Measurements from ENCODE around the gene MTX3.

MTX3 gene, protein sequence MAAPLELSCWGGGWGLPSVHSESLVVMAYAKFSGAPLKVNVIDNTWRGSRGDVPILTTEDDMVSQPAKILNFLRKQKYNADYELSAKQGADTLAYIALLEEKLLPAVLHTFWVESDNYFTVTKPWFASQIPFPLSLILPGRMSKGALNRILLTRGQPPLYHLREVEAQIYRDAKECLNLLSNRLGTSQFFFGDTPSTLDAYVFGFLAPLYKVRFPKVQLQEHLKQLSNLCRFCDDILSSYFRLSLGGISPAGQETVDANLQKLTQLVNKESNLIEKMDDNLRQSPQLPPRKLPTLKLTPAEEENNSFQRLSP

DNA sequence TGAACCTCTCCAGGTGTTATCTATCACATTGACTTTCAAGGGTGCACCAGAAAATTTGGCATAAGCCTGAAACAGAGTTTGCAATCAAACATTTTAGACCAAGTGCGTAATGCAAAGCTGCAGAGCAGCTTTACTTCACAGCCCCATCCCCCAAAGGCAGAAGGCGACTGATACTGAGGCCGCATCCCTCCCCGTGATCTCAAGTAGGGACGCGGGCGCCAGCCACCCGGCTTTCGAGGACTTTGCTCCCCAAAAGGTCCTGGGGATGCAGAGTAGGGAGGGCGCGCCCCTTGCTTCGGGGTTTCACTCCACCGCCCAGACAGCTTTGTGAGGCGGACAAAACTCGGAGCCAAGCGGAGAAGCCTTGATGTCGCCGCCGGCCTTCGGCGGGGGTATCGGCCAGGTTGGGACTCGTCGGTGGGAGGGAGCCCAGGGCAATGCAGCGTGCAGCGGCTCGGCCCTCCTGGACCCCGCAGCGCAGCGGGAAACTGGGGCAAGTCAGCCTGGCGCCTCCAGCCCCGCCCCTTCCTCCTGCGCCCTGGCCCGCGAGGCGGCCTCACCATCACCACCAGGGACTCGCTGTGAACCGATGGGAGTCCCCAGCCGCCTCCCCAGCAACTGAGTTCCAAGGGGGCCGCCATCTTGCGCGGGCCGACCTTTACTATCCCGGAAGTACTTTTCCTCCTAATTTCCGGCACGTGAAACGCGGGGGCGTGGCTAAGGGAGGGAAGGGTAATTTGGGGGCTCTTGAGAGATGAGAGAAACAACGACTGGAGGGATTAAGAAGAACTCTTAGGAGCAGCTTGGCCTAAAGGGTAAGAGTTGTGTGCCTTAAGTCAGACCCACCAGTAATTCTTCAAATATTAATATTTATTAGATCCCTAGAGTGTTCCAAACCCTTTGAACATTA is at the start of gene MTX3:
TSS of gene MTX3 (minus strand) at position 665 of the 910 bp plus-strand sequence. CDS start at position 641, 24 bp downstream.
- H3K4me3 ChIP-seq (ENCODE audit: low read depth, low read length) = peak within 1 kb of the TSS; percentile 93
- TF ChIP-seq, protein P1, sequence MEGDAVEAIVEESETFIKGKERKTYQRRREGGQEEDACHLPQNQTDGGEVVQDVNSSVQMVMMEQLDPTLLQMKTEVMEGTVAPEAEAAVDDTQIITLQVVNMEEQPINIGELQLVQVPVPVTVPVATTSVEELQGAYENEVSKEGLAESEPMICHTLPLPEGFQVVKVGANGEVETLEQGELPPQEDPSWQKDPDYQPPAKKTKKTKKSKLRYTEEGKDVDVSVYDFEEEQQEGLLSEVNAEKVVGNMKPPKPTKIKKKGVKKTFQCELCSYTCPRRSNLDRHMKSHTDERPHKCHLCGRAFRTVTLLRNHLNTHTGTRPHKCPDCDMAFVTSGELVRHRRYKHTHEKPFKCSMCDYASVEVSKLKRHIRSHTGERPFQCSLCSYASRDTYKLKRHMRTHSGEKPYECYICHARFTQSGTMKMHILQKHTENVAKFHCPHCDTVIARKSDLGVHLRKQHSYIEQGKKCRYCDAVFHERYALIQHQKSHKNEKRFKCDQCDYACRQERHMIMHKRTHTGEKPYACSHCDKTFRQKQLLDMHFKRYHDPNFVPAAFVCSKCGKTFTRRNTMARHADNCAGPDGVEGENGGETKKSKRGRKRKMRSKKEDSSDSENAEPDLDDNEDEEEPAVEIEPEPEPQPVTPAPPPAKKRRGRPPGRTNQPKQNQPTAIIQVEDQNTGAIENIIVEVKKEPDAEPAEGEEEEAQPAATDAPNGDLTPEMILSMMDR (IDR thresholded peaks at IDR 0.05; ENCODE audit: control insufficient read depth, extremely low read depth, insufficient read depth) = no peak
- DNase-seq (ENCODE audit: low read depth) = peak; percentile 43

DNA sequence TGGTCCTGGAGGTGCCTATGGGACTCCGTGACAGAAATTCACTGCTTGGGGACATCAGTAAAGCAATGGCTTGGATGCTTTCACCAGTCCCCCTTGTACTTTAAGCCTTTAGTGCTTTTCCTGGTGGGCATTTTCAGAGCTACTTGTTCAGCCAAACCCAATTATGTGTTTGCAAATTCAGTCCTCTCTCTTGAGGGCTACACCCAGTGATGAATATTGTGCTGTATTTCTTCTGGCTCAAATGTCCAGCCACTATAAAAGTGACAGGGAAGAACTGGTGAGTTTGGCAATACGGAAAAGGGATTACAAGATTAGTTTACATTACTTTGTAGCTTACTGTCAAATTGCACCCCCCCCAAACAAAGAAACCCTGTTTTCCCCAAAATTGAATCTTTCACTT is 48.6 kb upstream of the MTX3 start:
- TF ChIP-seq, protein P1 (IDR thresholded peaks at IDR 0.05; ENCODE audit: control insufficient read depth, extremely low read depth, insufficient read depth) = no peak
- H3K4me3 ChIP-seq (ENCODE audit: low read depth, low read length) = no peak overlapping the region
- no peak for DNase-seq (ENCODE audit: low read depth)

DNA sequence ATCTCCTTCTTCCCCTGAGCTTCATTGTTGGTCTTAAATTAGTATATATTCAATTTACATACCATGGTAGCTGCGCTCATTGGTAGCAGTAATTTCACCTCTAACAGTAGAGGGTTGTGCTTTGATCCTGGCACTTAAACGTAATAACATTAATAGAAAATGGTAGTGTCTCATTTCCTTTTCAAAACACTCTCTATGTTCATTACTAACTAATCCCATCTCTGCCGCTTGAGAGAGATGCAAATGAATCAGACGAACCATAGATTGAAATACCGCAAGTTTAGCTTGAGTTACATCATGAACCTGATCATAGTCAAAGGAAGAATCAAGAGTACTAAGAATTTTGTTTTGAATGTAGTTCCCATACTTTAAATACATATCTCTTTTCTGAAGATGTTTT is 46.3 kb upstream of the MTX3 start:
- DNase-seq (ENCODE audit: low read depth) = no peak
- TF ChIP-seq, protein P1 (IDR thresholded peaks at IDR 0.05; ENCODE audit: control insufficient read depth, extremely low read depth, insufficient read depth) = no peak
- H3K4me3 ChIP-seq (ENCODE audit: low read depth, low read length) = no peak overlapping the region

DNA sequence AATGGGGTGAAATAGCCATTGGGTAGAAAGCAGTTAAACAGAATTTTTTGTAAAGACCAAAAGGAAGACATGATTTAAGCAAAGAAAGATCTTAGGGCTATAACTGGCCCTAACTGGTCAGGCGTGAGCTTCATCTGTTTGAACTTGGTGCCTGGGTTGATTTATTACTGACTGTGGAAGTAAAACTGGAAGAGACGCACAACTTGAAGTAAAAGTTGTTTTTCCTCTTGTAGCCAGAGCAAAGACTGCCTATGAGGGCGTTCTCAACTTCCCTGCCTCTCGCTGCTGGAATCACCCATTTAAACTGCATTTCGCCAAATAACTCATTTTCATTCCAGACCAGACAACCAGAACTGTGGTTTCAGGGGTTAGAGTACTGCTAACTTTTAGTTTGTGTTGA is 45.6 kb upstream of the MTX3 start:
- no peak overlapping the region for H3K4me3 ChIP-seq (ENCODE audit: low read depth, low read length)
- TF ChIP-seq, protein P1 (IDR thresholded peaks at IDR 0.05; ENCODE audit: control insufficient read depth, extremely low read depth, insufficient read depth) = no peak
- no peak for DNase-seq (ENCODE audit: low read depth)

DNA sequence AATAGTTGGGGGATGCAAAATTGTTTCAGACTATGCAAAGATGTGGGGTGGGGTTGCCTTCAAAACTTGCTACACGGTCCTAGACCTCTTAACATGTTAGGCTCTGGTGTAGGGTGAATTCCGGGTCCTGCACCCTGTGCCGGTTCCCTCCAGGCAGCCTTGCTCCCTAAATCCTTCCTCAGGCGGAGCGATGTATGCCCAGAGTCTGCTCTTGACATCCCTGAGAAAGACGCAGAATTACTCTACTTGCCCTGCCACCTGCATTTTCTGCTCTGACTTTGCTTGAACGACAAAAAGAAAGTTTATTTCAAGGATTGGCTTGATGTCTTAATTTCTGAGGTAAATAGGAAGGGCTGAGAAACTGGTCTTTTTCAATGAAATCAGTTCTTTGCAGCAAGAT is 44.8 kb upstream of the MTX3 start:
- no peak for DNase-seq (ENCODE audit: low read depth)
- H3K4me3 ChIP-seq (ENCODE audit: low read depth, low read length) = no peak overlapping the region
- TF ChIP-seq, protein P1 (IDR thresholded peaks at IDR 0.05; ENCODE audit: control insufficient read depth, extremely low read depth, insufficient read depth) = no peak

DNA sequence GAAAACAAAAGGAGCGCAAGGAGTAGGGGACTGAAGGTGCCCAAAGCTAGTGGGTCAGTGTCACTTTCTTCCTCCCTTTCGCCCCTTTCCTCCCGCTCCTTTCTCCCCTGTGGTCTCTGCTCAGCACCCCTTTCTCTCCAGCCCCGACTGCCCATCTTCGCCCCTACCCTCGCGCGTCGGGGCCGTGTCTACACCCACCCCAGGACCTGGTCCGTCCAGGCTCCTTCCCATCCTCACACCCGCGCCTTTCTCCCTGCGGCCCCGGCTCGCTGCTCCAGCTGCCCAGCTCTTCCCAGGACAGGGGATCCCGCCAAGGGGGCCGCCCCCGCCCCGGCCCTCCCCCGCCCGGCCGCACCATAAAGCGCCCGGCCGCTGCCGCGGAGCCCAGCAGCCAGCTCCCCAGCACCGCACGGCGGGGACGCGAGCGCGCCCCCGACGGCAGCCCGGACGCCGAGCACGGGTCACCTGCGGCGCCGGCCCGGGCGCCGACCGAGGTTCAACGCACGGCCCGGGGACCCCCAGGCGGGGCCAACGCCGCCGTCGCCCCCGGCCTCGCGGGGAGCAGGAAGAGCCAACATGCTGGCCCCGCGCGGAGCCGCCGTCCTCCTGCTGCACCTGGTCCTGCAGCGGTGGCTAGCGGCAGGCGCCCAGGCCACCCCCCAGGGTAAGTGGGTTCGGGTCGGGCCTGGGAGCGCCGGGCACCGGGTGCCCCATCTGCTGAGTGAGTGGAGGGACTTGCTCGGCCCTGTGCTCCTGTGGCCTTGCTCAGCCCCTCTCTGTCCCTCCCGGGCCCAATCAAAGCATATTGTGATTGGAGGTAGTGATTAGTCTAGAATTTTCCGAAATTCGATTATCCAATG is 44.1 kb upstream of the MTX3 start, which contains the start of gene THBS4:
TSS of gene THBS4 (plus strand) at position 387 of the 860 bp plus-strand sequence. CDS start at position 577, 190 bp downstream.
- DNase-seq (ENCODE audit: low read depth) = no peak
- no peak within 1 kb of the TSS for H3K4me3 ChIP-seq (ENCODE audit: low read depth, low read length)
- TF ChIP-seq, protein P1 (IDR thresholded peaks at IDR 0.05; ENCODE audit: control insufficient read depth, extremely low read depth, insufficient read depth) = no peak
